GM18909 (cell line): ENCODE measurements around the gene C2CD2L.
"Not testable (repeated sequence)": the region's sequence is repeated elsewhere in the genome, so short reads cannot be mapped to it uniquely, and the experiment has no call there.

ENCODE experiments used
- ATAC-seq: cut with Tn5 transposase; IDR thresholded peaks from one replicate; pipeline ENCODE4 v1.9.1; 2021; ENCODE audit warnings: mild to moderate bottlenecking; ENCODE audit not compliant: unreplicated experiment, poor library complexity

C2CD2L gene

DNA sequence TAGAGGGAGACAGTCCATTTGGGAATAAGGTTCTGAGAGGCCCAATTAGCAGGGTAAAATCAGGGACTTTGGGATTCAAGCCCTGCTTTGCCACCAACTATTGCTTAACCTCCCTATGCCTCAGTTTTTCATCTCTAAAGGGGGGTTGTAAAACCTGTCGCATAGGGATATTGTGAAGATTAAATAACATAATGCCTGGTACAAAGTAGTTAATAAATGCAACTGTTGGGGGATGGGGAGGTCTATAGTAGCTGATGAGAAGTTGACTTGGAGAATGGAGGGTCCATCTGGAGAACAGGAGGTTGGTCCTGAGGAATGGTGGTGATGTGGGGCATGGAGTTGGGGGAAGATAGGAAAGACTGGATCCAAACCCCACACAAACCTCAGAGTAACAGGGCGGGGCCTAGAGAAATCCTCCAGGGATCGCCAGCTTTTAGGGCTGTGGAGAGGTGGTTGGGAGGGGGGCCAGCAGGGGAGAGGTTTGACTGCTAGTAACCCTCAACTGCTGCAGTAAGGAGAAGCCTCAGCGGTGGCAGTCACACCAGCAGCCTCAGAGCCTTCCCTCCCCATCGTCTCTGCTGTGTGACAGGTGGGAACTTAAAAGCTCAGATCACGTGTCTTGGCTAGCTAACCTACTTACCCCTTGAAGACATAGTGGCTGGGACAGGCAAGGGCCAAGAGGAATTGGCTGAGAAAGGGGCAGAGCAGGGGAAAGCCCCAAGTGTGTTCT is 40.6 kb downstream of the C2CD2L start:
- no peak for ATAC-seq

- ATAC-seq, result no peak
Observed at GRCh38 chr11:119148720-119149017, 41.5 kb downstream of the C2CD2L start.

DNA sequence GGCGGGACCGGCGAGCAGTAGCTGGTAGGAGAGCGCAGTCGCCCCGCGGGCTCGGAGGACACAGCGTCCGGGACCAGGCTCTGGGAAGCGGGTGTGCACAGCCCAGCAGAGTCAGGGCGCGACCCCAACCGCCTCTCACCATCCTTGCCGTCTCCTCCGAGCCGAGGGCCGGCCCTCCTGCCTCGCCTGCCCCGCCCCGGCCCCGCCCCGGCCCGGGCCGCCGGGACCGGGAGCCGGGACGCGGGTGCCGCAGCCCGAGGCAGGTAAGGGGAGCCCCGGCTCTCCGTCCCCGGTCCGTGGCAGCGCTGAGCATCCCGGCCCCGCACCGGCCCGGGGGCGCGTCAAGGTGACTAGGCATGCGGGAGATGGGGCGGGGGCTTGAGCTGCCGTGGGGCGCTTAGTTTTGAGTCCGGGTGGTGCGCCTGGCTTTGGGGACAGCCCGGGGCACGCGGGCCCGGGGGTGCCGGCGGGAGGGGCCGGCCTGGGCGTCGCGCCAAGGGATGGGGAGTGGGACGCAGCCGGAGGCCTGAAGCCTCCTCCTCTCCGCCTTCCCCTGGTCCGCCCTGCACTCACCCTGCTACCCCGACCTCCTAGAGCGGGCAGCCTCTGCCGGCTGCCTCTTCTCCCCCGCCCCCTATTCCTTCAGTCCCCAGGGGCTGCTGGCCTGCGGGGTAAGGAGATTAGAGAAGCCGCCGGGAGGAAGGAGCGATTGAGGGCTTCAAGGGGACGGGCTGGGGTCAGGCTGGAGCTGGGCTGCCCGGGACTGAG is 42.1 kb downstream of the C2CD2L start, which contains the start of gene ABCG4:
TSS of gene ABCG4 (plus strand) at position 35 of the 768 bp plus-strand sequence. CDS start 914 bp downstream, outside the sequence.
- no peak for ATAC-seq

GRCh38 chr11:119149786-119150275 is 42.7 kb downstream of the C2CD2L start:
- ATAC-seq, result no peak

DNA sequence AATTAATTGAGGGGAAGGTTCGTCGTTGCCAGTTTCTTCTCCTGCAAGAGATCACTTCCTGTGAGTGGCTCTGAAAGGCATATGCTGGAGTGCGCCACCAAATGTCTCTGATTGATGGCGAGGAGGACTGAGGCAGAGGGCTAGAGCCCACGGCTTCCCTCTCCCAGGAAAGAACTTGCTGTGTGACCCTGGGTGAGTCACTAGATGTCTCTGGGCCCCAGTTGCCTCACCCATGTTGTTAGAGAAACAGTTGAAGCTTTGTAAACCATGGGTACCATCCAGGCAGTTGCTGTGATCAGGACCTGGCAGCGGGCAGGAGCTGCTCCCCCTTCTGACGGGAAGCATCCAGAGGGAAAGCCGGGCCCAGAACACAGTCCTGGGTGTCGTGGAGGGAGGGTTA is 44.9 kb downstream of the C2CD2L start:
- no peak for ATAC-seq

- ATAC-seq, result no peak
Observed at GRCh38 chr11:119152604-119153003, 45.5 kb downstream of the C2CD2L start.

- ATAC-seq, result no peak
Observed at GRCh38 chr11:119153049-119153818, 46.1 kb downstream of the C2CD2L start.

DNA sequence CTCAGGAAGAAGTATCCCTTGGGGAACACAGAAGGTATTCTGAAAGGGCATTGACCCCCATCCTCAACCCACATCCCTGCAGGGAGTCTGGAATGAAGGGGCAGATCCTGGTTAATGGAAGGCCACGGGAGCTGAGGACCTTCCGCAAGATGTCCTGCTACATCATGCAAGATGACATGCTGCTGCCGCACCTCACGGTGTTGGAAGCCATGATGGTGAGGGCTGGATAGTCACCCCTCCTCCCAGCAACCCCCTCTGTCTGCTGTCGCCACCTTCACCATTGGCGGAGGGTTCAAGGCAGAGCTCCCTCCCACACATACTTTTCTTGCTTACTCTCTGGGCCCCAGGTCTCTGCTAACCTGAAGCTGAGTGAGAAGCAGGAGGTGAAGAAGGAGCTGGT is 47.0 kb downstream of the C2CD2L start:
- ATAC-seq, result no peak

DNA sequence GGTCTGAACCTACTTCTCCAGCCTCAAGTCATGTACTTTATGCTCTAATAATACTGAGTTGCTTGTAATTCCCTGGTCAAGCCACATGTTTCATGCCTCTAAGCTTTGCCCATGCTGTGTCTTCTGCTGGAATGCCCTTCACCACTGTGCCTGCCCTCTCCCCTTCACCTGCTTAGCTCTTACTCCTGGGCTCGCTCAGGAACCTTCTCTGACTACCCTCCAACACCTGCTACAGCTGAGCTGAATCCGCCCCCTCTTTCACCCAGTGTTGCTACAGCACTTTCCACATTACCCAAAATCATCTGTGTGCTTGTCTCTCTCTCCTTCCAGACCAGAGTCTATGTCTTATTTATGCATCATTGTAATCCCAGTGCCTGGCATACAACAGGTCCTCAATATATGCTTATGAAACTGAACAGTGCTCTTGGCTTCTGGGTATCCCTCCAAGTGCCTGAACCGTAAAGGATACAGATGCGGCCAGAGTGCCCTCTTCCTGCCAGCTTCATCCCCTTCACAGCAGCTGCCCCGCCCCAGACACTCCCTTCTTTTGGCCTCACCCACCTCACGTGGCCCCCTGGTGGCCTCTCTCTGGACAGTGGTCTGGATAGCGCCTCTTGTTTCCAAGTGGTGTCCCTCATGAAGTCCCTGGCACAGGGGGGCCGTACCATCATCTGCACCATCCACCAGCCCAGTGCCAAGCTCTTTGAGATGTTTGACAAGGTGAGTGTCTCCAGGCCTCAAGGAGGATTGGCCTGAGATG is 48.8 kb downstream of the C2CD2L start:
- no peak for ATAC-seq

DNA sequence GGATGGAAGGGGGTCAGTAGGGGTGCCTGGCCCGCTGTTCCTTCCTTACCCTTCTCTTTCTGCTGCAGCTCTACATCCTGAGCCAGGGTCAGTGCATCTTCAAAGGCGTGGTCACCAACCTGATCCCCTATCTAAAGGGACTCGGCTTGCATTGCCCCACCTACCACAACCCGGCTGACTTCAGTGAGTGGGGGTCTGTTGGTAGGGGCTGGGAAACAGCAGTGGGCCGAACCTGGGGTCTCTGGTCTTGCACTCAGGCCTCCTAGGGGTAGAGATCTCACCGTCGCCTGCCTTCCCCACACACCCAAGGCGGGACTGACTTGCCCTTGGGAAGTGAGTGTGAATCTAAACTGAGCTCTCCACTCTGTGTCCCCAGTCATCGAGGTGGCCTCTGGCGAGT is 49.4 kb downstream of the C2CD2L start:
- ATAC-seq, result no peak

GRCh38 chr11:119157063-119157462 is 49.9 kb downstream of the C2CD2L start:
- no peak for ATAC-seq

GRCh38 chr11:119158467-119158866 is 51.3 kb downstream of the C2CD2L start:
- ATAC-seq, result no peak

DNA sequence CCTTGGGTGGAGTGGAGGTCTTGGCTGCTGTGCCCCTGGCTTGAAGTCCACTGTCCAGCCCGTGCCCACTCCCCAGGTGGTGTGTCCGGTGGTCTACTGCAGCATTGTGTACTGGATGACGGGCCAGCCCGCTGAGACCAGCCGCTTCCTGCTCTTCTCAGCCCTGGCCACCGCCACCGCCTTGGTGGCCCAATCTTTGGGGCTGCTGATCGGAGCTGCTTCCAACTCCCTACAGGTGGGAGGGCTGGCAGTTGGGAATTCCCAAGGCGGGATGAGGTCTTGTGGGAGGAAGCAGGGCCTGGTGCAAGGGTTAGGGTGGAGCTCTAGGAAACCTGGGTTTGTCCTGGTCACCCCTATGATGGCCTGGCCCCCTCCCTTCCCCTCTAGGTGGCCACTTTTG is 53.0 kb downstream of the C2CD2L start:
- no peak for ATAC-seq

DNA sequence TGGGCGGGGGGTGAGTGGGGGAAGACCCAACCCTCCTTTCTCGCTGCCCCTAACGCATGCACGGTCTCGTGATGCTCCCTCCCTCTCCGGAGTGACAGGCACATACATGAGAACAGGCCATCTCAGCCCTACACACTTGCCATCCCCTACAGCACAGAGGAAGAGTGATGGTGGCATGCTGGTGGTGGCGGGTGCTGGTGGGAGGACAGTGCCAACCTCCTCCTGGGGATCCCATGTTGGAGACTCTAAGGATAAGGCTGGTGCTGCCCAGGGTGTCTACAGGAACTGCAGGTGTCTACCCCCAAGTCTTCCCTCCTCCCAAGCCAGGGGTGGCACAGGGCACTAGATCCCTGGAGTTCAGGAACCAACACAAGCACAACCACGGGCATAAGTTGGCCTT is 54.7 kb downstream of the C2CD2L start:
- no peak for ATAC-seq

DNA sequence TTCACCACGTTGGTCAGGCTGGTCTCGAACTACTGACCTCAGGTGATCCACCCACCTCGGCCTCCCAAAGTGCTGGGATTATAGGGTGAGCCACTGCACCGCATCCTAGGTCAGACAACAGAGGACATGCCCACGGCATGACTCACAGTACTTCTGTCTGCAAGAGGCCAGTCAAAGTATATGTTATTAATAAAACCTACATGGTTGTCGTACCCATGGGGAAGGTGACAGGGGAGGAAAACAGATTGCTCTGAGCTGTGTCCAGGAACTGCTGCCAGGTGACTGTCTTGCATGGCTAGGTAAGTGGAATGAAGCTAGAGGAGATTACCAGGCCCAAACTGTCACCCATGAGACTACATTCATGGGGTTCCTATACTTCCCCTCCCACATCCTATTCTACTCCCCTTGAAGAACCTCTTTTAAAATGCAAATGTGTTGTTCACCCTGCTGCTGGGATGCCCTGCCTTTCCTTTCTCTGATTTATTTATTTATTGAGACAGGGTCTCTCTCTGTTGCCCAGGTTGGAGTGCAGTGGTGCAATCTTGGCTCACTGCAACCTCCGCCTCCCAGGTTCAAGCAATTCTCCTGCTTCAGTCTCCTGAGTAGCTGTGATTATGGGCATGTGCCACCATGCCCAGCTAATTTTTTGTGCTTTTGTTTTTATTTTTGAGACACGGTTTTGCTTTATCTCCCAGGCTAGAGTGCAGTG is 59.4 kb downstream of the C2CD2L start:
- ATAC-seq, result no peak

GRCh38 chr11:119167077-119167458 is 59.9 kb downstream of the C2CD2L start:
- not testable (repeated sequence) for ATAC-seq

DNA sequence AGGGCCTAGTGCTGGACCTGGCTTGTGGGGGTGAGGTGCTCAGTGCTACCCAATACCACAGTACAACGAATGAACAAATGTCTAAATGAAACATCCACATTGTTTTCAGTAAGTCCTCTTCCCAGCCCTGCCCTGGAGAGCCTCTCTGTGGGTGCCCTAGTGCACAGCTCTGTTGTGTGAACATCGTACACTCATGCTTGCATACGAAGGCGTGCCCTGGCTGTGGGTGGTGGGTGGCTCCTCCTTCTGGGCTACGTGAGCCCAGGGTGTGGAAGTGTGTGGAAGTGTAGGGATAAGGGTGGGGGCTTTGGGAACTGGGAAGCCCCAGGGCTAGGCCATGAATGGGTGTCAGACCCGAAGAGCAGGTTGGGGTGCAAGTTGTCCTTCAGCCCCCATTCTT is 60.8 kb downstream of the C2CD2L start:
- no peak for ATAC-seq
